HepG2 (cell line): ENCODE data around the gene COA3. TPM values are rescaled to one million over a fixed set of nuclear protein-coding genes. Genes with fewer than 3 reads are reported as not detected.

Experiments used
- ATF1 ChIP-seq: IDR thresholded peaks from 2 replicates; pipeline ENCODE4 v1.6.1; 2016; ENCODE audit warnings: mild to moderate bottlenecking, control low read depth
- DZIP1 ChIP-seq: sonication (generic); formaldehyde crosslinking; IDR thresholded peaks from 2 replicates; pipeline ENCODE4 v1.5.0; 2020; ENCODE audit warnings: mild to moderate bottlenecking, missing genetic modification reagents
- NR2F6 ChIP-seq, 2 experiments: IDR thresholded peaks; 2 replicates each; pipeline ENCODE4 v1.6.1; 2016; ENCODE audit warnings: antibody characterized with exemption in 1 of 2, mild to moderate bottlenecking in 1 of 2
- ZNF263 ChIP-seq: sonication (generic); formaldehyde crosslinking; IDR thresholded peaks from 2 replicates; pipeline ENCODE4 v1.4.0; 2020; ENCODE audit warnings: missing genetic modification reagents
- polyA plus RNA-seq, 8 experiments: library from polyadenylated mRNA; depleted of rRNA in 3 of 8; stranded (reverse) in 7 of 8; unstranded in 1 of 8; fragments of >200 nt; fragmentation: Illumina TruSeq in 4 of 8; extraction: Trizol in 4 of 8; gene quantifications; 2 replicates each; pipeline versions ENCODE4 v1.2.1 to v1.2.3, GENCODE V29; 2011 to 2016; ENCODE audit warnings: low read depth in 4 of 8, missing spikeins in 1 of 8, mixed read lengths in 1 of 8; ENCODE audit not compliant: insufficient read depth in 1 of 8
- total RNA-seq, 5 experiments: library from RNA; depleted of rRNA; stranded (reverse); fragments of >200 nt; fragmentation: Illumina TruSeq; extraction: Trizol; gene quantifications; 2 replicates each; pipeline ENCODE4 v1.2.3, GENCODE V29; 2016; ENCODE audit warnings: low read depth in 1 of 5
- TF ChIP-seq, protein P1 (sequence below): sonication (generic); formaldehyde crosslinking; IDR thresholded peaks from 2 replicates; pipeline ENCODE4 v1.5.0; 2020; ENCODE audit warnings: mild to moderate bottlenecking, missing genetic modification reagents, borderline replicate concordance

The COA3 gene
- total and polyA plus RNA-seq, 2 of the 13 experiments (the other 11 are each of a cell fraction or from before 2014, with no cell fraction given): 133 to 202 TPM

DNA sequence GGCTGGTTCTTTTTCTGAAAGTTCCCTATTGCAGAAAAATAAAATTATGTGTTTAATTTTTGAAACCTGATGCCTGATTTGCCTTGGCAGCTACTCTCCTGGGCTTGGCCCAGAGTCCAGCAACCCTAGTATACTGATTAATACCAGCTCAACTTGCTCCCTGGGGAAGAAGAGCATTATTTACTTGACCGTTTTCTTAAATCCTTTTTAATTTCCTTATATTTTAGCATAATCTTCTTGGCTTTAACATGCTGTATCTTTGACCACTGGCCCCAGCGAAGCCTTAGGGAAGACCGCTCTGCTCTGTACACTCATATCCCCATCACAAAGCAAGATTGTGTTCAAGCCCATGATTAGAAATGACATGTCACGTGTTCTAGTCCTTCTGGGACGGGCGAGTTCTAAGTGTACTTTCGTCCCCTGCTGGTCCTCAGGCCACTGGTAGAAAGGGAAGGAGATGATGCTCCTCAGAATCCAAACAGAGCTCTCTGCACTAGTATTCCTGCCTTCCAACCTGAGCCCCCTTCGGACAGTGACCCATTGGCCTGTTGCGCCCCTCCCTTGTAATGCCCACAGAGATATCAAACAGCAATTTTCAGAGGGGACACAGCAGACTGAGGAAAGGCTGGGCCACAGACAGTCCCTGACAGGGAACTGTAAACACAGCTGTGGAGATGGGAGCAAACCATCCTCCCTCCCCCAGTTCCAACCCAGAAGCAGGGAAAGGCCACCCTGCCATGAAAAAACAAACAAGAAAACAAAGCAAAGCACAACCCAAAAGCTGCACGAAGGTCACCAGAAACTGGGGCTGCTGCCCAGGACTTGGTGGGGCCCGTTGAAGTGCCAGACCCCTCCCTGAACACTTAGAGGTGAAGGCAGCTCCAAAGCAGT is 49.4 kb downstream of the COA3 start (continued):
- TF ChIP-seq, protein P1, sequence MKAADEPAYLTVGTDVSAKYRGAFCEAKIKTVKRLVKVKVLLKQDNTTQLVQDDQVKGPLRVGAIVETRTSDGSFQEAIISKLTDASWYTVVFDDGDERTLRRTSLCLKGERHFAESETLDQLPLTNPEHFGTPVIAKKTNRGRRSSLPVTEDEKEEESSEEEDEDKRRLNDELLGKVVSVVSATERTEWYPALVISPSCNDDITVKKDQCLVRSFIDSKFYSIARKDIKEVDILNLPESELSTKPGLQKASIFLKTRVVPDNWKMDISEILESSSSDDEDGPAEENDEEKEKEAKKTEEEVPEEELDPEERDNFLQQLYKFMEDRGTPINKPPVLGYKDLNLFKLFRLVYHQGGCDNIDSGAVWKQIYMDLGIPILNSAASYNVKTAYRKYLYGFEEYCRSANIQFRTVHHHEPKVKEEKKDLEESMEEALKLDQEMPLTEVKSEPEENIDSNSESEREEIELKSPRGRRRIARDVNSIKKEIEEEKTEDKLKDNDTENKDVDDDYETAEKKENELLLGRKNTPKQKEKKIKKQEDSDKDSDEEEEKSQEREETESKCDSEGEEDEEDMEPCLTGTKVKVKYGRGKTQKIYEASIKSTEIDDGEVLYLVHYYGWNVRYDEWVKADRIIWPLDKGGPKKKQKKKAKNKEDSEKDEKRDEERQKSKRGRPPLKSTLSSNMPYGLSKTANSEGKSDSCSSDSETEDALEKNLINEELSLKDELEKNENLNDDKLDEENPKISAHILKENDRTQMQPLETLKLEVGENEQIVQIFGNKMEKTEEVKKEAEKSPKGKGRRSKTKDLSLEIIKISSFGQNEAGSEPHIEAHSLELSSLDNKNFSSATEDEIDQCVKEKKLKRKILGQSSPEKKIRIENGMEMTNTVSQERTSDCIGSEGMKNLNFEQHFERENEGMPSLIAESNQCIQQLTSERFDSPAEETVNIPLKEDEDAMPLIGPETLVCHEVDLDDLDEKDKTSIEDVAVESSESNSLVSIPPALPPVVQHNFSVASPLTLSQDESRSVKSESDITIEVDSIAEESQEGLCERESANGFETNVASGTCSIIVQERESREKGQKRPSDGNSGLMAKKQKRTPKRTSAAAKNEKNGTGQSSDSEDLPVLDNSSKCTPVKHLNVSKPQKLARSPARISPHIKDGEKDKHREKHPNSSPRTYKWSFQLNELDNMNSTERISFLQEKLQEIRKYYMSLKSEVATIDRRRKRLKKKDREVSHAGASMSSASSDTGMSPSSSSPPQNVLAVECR (CRISPR knock-in tag): peak; percentile 49; the same call in 1 of the 2 replicates
- TF ChIP-seq ZNF263 (CRISPR knock-in tag) (peak; percentile 36), ATF1 (CRISPR knock-in tag) (no peak), DZIP1 (CRISPR knock-in tag) (no peak), NR2F6 (IDR thresholded peaks at IDR 0.05) (no peak), NR2F6 (CRISPR knock-in tag; IDR thresholded peaks at IDR 0.05) (no peak)
